ENCODE measurements around the gene TC2N.
"Not testable (repeated sequence)": the region's sequence is repeated elsewhere in the genome, so short reads cannot be mapped to it uniquely, and the experiment has no call there.

GRCh38 chr14:91845056-91845455 is 22.3 kb downstream of the TC2N start:
- not testable (repeated sequence) for TF ChIP-seq CTCF, EP300, POLR2A, POLR2AphosphoS5 (IDR thresholded peaks at IDR 0.05)

All from sigmoid colon (tissue), 4 donors.